HepG2 (cell line): Measurements from ENCODE around the gene BAG3. TPM values are rescaled to one million over a fixed set of nuclear protein-coding genes. Genes with fewer than 3 reads are reported as not detected.

Experiments used
- HDAC1 ChIP-seq: sonication (generic); formaldehyde crosslinking; IDR thresholded peaks from 2 replicates; pipeline ENCODE4 v1.5.1; 2020; ENCODE audit warnings: mild to moderate bottlenecking, missing genetic modification reagents
- HMGXB4 ChIP-seq, 2 experiments: sonication (generic) in 1 of 2; formaldehyde crosslinking in 1 of 2; IDR thresholded peaks; 2 replicates each; pipeline versions ENCODE4 v1.4.0 to v1.6.1; 2018 to 2020; ENCODE audit warnings: missing genetic modification reagents in 2 of 2, borderline replicate concordance in 1 of 2, low read depth in 1 of 2, mild to moderate bottlenecking in 1 of 2, missing biosample characterization in 1 of 2
- JDP2 ChIP-seq: sonication (generic); formaldehyde crosslinking; IDR thresholded peaks from 2 replicates; pipeline ENCODE4 v1.8.1; 2022; ENCODE audit warnings: missing genetic modification reagents, borderline replicate concordance
- KLF11 ChIP-seq: IDR thresholded peaks from 2 replicates; pipeline ENCODE4 v1.6.1; 2016; ENCODE audit warnings: missing compliant biosample characterization
- MEIS2 ChIP-seq: sonication (generic); formaldehyde crosslinking; IDR thresholded peaks from 2 replicates; pipeline ENCODE4 v1.9.0; 2021; ENCODE audit warnings: mild to moderate bottlenecking, missing genetic modification reagents
- MXD4 ChIP-seq: IDR thresholded peaks from 2 replicates; pipeline ENCODE4 v1.6.1; 2016; ENCODE audit warnings: mild to moderate bottlenecking, missing biosample characterization, missing genetic modification reagents
- REST ChIP-seq, 2 experiments: IDR thresholded peaks; 2 replicates each; pipeline ENCODE4 v1.6.1; 2011 to 2012; ENCODE audit warnings: low read length in 2 of 2, borderline replicate concordance in 1 of 2, low read depth in 1 of 2, mild to moderate bottlenecking in 1 of 2, moderate library complexity in 1 of 2
- RXRA ChIP-seq: sonication (generic); formaldehyde crosslinking; IDR thresholded peaks from 2 replicates; pipeline ENCODE4 v1.5.1; 2020; ENCODE audit warnings: missing genetic modification reagents
- SOX5 ChIP-seq: IDR thresholded peaks from 2 replicates; pipeline ENCODE4 v1.6.1; 2016; ENCODE audit warnings: borderline replicate concordance
- THAP8 ChIP-seq: sonication (generic); formaldehyde crosslinking; IDR thresholded peaks from 2 replicates; pipeline ENCODE4 v1.5.1; 2020; ENCODE audit warnings: missing genetic modification reagents, mild to moderate bottlenecking, borderline replicate concordance
- YY1 ChIP-seq: IDR thresholded peaks from 2 replicates; pipeline ENCODE4 v1.6.1; 2011; ENCODE audit warnings: low read length, low read depth, moderate library complexity, mild to moderate bottlenecking; ENCODE audit not compliant: insufficient read depth, insufficient replicate concordance
- ZBTB7B ChIP-seq: sonication (generic); formaldehyde crosslinking; IDR thresholded peaks from 2 replicates; pipeline ENCODE4 v1.4.0; 2020; ENCODE audit warnings: missing genetic modification reagents
- ZKSCAN8 ChIP-seq: IDR thresholded peaks from 2 replicates; pipeline ENCODE4 v1.6.1; 2016; ENCODE audit warnings: borderline replicate concordance, missing genetic modification reagents, missing compliant biosample characterization
- ZMYM4 ChIP-seq: sonication (generic); formaldehyde crosslinking; IDR thresholded peaks from 2 replicates; pipeline ENCODE4 v1.8.1; 2023; ENCODE audit warnings: mild to moderate bottlenecking, missing genetic modification reagents
- ZNF12 ChIP-seq: sonication (generic); formaldehyde crosslinking; IDR thresholded peaks from 2 replicates; pipeline ENCODE4 v1.5.0; 2020; ENCODE audit warnings: missing genetic modification reagents
- ZNF124 ChIP-seq: sonication (generic); formaldehyde crosslinking; IDR thresholded peaks from 2 replicates; pipeline ENCODE4 v1.4.0; 2020; ENCODE audit warnings: missing genetic modification reagents
- ZNF230 ChIP-seq: sonication (generic); formaldehyde crosslinking; IDR thresholded peaks from 2 replicates; pipeline ENCODE4 v1.4.0; 2020; ENCODE audit warnings: mild to moderate bottlenecking, missing genetic modification reagents
- ZNF280B ChIP-seq: sonication (generic); formaldehyde crosslinking; IDR thresholded peaks from 2 replicates; pipeline ENCODE4 v1.5.0; 2020; ENCODE audit warnings: missing genetic modification reagents, mild to moderate bottlenecking, borderline replicate concordance
- ZNF30 ChIP-seq: sonication (generic); formaldehyde crosslinking; IDR thresholded peaks from 2 replicates; pipeline ENCODE4 v1.5.0; 2020; ENCODE audit warnings: mild to moderate bottlenecking, missing genetic modification reagents
- ZNF816 ChIP-seq: sonication (generic); formaldehyde crosslinking; IDR thresholded peaks from 2 replicates; pipeline ENCODE4 v1.8.0; 2022; ENCODE audit warnings: missing genetic modification reagents, mild to moderate bottlenecking, borderline replicate concordance
- ZZZ3 ChIP-seq: sonication (generic); formaldehyde crosslinking; IDR thresholded peaks from 2 replicates; pipeline ENCODE4 v1.4.0; 2020; ENCODE audit warnings: missing genetic modification reagents, mild to moderate bottlenecking, borderline replicate concordance
- polyA plus RNA-seq, 8 experiments: library from polyadenylated mRNA; depleted of rRNA in 3 of 8; stranded (reverse) in 7 of 8; unstranded in 1 of 8; fragments of >200 nt; fragmentation: Illumina TruSeq in 4 of 8; extraction: Trizol in 4 of 8; gene quantifications; 2 replicates each; pipeline versions ENCODE4 v1.2.1 to v1.2.3, GENCODE V29; 2011 to 2016; ENCODE audit warnings: low read depth in 4 of 8, missing spikeins in 1 of 8, mixed read lengths in 1 of 8; ENCODE audit not compliant: insufficient read depth in 1 of 8
- total RNA-seq, 5 experiments: library from RNA; depleted of rRNA; stranded (reverse); fragments of >200 nt; fragmentation: Illumina TruSeq; extraction: Trizol; gene quantifications; 2 replicates each; pipeline ENCODE4 v1.2.3, GENCODE V29; 2016; ENCODE audit warnings: low read depth in 1 of 5

BAG3 gene
- total and polyA plus RNA-seq, 2 of the 13 experiments (the other 11 are each of a cell fraction or from before 2014, with no cell fraction given) = 2.9 to 6.7 TPM

- TF ChIP-seq HMGXB4 (CRISPR knock-in tag; IDR thresholded peaks at IDR 0.05; ENCODE audit: borderline replicate concordance in 1 of 2, low read depth in 1 of 2) (peak; percentile 20 to 64; a peak in 2 of 4 replicates), ZBTB7B (CRISPR knock-in tag) (0 out of 2 replicates have a peak, but pooled peaks have one; percentile 38), KLF11 (CRISPR knock-in tag) (no peak), JDP2 (CRISPR knock-in tag) (no peak), YY1 (peak; percentile 50), ZNF12 (CRISPR knock-in tag) (0 out of 2 replicates have a peak, but pooled peaks have one; percentile 13), ZNF30 (CRISPR knock-in tag) (0 out of 2 replicates have a peak, but pooled peaks have one; percentile 69), ZNF816 (CRISPR knock-in tag) (0 out of 2 replicates have a peak, but pooled peaks have one; percentile 22), HDAC1 (CRISPR knock-in tag) (peak; percentile 45; the same call in 1 of the 2 replicates), REST (IDR thresholded peaks at IDR 0.05; ENCODE audit: borderline replicate concordance in 1 of 2, low read depth in 1 of 2, low read length in 2 of 2) (no peak), ZNF124 (0 out of 2 replicates have a peak, but pooled peaks have one; percentile 16), THAP8 (CRISPR knock-in tag) (no peak), MXD4 (CRISPR knock-in tag) (peak; percentile 41; the same call in 1 of the 2 replicates), RXRA (CRISPR knock-in tag) (peak; percentile 32; the same call in 1 of the 2 replicates), SOX5 (CRISPR knock-in tag) (peak; percentile 46; the same call in 1 of the 2 replicates), ZMYM4 (CRISPR knock-in tag) (peak; percentile 80), MEIS2 (CRISPR knock-in tag) (no peak), ZNF280B (no peak), ZNF230 (0 out of 2 replicates have a peak, but pooled peaks have one; percentile 26), ZKSCAN8 (CRISPR knock-in tag) (no peak), ZZZ3 (CRISPR knock-in tag) (no peak)
Observed at GRCh38 chr10:119643306-119644204, 7.6 kb upstream of the BAG3 start (continued).
